Measurements from ENCODE around the gene SNRPD1.
"Not testable (repeated sequence)": the region's sequence is repeated elsewhere in the genome, so short reads cannot be mapped to it uniquely, and the experiment has no call there.

SNRPD1 gene

DNA sequence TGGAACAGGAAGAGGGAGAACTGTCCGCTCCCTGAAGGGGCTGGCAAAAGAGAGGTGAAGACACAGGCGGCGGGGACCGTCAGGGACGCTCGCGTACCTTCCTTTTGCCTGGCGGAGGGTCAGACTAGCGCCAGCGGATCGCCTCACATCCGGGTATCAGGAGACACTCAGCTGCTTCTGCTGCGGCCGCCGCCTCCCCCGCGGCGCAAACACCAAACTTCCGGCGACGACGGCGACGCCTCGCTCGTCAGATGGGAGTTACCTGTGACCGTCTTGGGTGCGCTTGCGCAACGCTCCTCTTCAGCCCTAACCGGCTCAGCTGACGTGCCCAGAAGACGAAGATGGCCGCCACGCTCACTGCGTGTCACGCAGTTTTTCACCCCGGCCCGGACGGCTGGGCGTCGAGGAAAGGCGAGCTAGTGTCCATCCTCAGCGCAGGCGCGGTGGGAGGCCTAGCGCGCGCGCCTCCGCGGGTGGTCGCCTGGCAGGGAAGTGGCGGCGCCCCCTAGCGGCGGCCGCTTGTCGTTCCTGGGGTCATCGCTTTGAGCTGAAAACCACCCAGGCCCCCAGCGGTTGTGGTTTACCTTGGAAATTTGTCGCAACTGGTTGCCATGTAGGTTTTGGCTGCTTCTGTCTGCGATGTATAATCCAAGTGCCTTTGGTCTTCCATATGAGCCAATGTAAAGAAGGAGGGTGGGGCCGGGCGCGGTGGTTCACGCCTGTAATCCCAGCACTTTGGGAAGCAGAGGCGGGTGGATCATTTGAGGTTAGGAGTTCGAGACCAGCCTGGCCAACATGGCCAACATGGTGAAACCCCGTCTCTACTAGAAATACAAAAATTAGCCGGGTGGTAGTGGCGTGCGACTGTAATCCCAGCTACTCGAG lies 11.3 kb upstream of the SNRPD1 start, which contains the start of gene ESCO1:
ESCO1 (minus strand) TSS at position 179 of the 885 bp plus-strand sequence. CDS start 25,861 bp downstream, outside the sequence.
- DNase-seq (ENCODE audit: low read depth, low spot score), result peak; percentile 96
- Histone ChIP-seq H3K36me3 (ENCODE audit: control insufficient read depth, insufficient read depth, low read length) (no peaks in the 10 kb centered on the region), H3K4me1 (ENCODE audit: control insufficient read depth, insufficient read depth, low read length) (no peaks in the 10 kb centered on the region; the same call in 1 of the 2 replicates), H3K27me3 (ENCODE audit: control insufficient read depth, insufficient read depth, low read length) (no peaks in the 10 kb centered on the region), H3K9me3 (ENCODE audit: control insufficient read depth, insufficient read depth, low read length) (no peaks in the 10 kb centered on the region), H3K27ac (ENCODE audit: low read length) (no peak within 1 kb of the TSS), H3K4me3 (ENCODE audit: low read length) (peak within 1 kb of the TSS; percentile 78)
- no CpG with 5 or more reads among the region's 74 CpGs for WGBS (ENCODE audit: insufficient coverage, insufficient read length)

DNA sequence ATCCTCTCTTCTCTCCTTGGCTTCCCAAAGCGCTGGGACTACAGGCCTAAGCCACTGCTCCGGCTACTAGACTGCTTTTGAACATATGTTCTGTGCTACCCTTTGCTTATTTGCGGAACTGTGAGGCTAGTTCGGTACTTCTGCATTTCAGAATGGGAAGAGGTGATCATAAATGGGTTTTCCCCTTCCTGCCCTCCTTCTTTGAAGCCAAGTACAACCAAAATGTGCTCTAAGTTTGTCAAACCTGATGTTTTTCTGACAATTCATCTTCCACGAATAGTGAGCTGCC lies 9.9 kb upstream of the SNRPD1 start:
- no peaks in the 10 kb centered on the region for H3K9me3 ChIP-seq (ENCODE audit: control insufficient read depth, insufficient read depth, low read length)
- no peak overlapping the region for H3K27ac ChIP-seq (ENCODE audit: low read length)
- no CpG with 5 or more reads among the region's 5 CpGs for WGBS (ENCODE audit: insufficient coverage, insufficient read length)
- H3K4me1 ChIP-seq (ENCODE audit: control insufficient read depth, insufficient read depth, low read length), result no peaks in the 10 kb centered on the region; the same call in 1 of the 2 replicates
- H3K36me3 ChIP-seq (ENCODE audit: control insufficient read depth, insufficient read depth, low read length), result no peaks in the 10 kb centered on the region
- no peak overlapping the region for H3K4me3 ChIP-seq (ENCODE audit: low read length)
- DNase-seq (ENCODE audit: low read depth, low spot score), result no peak
- no peaks in the 10 kb centered on the region for H3K27me3 ChIP-seq (ENCODE audit: control insufficient read depth, insufficient read depth, low read length)

GRCh38 chr18:21604671-21605070 lies 7.4 kb upstream of the SNRPD1 start:
- WGBS (ENCODE audit: insufficient coverage, insufficient read length), result no CpG with 5 or more reads among the region's 2 CpGs
- Histone ChIP-seq H3K27me3 (ENCODE audit: control insufficient read depth, insufficient read depth, low read length) (no peaks in the 10 kb centered on the region), H3K36me3 (ENCODE audit: control insufficient read depth, insufficient read depth, low read length) (no peaks in the 10 kb centered on the region), H3K27ac (ENCODE audit: low read length) (no peak overlapping the region), H3K4me1 (ENCODE audit: control insufficient read depth, insufficient read depth, low read length) (no peaks in the 10 kb centered on the region), H3K9me3 (ENCODE audit: control insufficient read depth, insufficient read depth, low read length) (no peaks in the 10 kb centered on the region), H3K4me3 (ENCODE audit: low read length) (no peak overlapping the region)
- DNase-seq (ENCODE audit: low read depth, low spot score), result no peak

DNA sequence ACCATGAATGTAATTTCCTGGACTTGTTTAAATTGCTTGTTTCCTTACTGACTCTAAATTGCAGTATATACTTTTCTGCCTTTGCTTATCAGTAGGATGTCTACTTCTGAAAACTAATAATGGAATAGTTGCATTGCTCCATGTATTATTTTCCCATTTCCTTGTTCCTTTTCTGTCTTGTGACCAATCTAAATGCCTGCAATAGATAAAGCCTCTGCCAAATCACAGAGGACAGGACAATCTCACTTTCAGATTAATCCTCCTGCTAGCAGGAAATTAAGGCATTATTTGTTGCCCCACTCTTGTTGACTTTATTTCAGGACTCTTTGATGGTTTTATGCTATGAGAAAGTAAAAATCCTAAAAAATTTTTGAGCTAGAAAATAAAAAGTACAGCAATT lies 6.9 kb upstream of the SNRPD1 start:
- no peak for DNase-seq (ENCODE audit: low read depth, low spot score)
- Histone ChIP-seq H3K9me3 (ENCODE audit: control insufficient read depth, insufficient read depth, low read length) (no peaks in the 10 kb centered on the region), H3K36me3 (ENCODE audit: control insufficient read depth, insufficient read depth, low read length) (no peaks in the 10 kb centered on the region), H3K4me1 (ENCODE audit: control insufficient read depth, insufficient read depth, low read length) (no peaks in the 10 kb centered on the region), H3K27ac (ENCODE audit: low read length) (no peak overlapping the region), H3K27me3 (ENCODE audit: control insufficient read depth, insufficient read depth, low read length) (no peaks in the 10 kb centered on the region), H3K4me3 (ENCODE audit: low read length) (no peak overlapping the region)

DNA sequence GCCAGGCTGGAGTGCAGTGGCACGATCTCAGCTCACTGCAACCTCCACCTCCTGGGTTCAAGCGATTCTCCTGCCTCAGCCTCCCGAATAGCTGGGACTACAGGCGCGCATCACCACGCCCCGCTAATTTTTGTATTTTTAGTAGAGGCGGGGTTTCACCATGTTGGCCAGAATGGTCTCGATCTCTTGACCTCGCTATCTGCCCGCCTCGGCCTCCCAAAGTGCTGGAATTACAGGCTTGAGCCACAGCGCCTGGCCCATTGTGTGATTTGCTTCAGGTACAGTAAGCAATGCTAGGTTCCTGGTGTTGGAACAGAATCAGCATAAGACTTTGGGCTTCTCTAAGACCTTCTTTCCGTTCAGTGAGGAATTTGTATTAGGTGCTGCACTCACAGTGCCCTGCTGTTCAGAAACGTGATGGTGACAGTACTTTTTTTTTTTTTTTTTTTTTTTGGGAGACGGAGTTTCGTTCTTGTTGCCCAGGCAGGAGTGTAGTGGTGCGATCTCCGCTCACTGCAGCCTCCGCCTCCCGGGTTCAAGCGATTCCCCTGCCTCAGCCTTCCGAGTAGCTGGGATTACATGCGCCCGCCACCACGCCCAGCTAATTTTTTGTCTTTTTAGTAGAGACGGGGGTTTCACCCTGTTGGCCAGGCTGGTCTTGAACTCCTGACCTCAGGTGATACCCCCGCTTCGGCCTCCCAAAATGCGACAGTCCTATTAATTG lies 551 bp upstream of the SNRPD1 start:
- H3K27ac ChIP-seq (ENCODE audit: low read length); DNase-seq (ENCODE audit: low read depth, low spot score); H3K27me3 ChIP-seq (ENCODE audit: control insufficient read depth, insufficient read depth, low read length); H3K4me1 ChIP-seq (ENCODE audit: control insufficient read depth, insufficient read depth, low read length); H3K36me3 ChIP-seq (ENCODE audit: control insufficient read depth, insufficient read depth, low read length); H3K9me3 ChIP-seq (ENCODE audit: control insufficient read depth, insufficient read depth, low read length); H3K4me3 ChIP-seq (ENCODE audit: low read length): not testable (repeated sequence)
- no CpG with 5 or more reads among the region's 30 CpGs for WGBS (ENCODE audit: insufficient coverage, insufficient read length)

DNA sequence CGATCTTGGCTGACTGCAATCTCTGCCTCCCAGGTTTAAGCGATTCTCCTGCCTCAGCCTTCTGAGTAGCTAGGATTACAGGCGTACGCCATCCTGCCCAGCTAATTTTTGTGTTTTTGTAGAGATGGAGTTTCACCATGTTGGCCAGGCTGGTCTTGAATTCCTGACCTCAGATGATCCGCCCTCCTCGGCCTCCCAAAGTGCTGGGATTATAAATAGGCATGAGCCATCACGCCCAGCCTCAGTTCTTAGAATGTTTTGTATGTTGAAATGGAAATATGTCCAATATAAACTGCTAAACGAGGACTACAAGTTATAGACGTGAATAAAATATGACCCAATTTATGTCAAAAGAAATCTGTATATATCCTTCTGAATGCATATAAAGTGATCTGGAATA lies 9.5 kb downstream of the SNRPD1 start:
- not testable (repeated sequence) for H3K27ac ChIP-seq (ENCODE audit: low read length); H3K4me3 ChIP-seq (ENCODE audit: low read length); H3K27me3 ChIP-seq (ENCODE audit: control insufficient read depth, insufficient read depth, low read length); H3K9me3 ChIP-seq (ENCODE audit: control insufficient read depth, insufficient read depth, low read length); DNase-seq (ENCODE audit: low read depth, low spot score); H3K36me3 ChIP-seq (ENCODE audit: control insufficient read depth, insufficient read depth, low read length); H3K4me1 ChIP-seq (ENCODE audit: control insufficient read depth, insufficient read depth, low read length)
- WGBS (ENCODE audit: insufficient coverage, insufficient read length), result no CpG with 5 or more reads among the region's 9 CpGs

- Histone ChIP-seq H3K36me3 (ENCODE audit: control insufficient read depth, insufficient read depth, low read length) (peaks cover 9% of the 10 kb centered on the region; the same call in 1 of the 2 replicates), H3K27me3 (ENCODE audit: control insufficient read depth, insufficient read depth, low read length) (no peaks in the 10 kb centered on the region), H3K4me1 (ENCODE audit: control insufficient read depth, insufficient read depth, low read length) (no peaks in the 10 kb centered on the region), H3K4me3 (ENCODE audit: low read length) (no peak overlapping the region), H3K9me3 (ENCODE audit: control insufficient read depth, insufficient read depth, low read length) (no peaks in the 10 kb centered on the region), H3K27ac (ENCODE audit: low read length) (no peak overlapping the region)
- no CpG with 5 or more reads among the region's 9 CpGs for WGBS (ENCODE audit: insufficient coverage, insufficient read length)
- DNase-seq (ENCODE audit: low read depth, low spot score), result no peak
Measured at GRCh38 chr18:21629089-21629832, 17.1 kb downstream of the SNRPD1 start.

DNA sequence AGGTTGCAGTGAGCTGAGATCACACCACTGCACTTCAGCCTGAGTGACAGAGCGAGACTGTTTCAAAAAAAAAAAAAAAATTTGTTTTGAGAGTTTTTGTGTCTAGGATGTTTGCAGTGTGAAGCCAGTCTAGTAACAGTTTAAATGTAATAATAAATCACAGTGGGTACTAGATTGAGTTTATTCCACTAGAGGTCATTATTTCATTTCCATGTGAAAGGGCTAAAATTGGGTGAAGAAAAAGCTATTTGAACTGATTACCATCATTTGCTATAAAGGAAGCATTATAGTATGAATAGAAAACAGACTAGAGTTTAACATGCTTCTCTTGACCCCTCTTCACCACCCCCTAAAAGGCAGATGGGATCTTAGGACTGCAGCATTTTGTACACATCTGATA lies 20.3 kb downstream of the SNRPD1 start:
- Histone ChIP-seq H3K4me3 (ENCODE audit: low read length) (no peak overlapping the region), H3K27me3 (ENCODE audit: control insufficient read depth, insufficient read depth, low read length) (no peaks in the 10 kb centered on the region), H3K4me1 (ENCODE audit: control insufficient read depth, insufficient read depth, low read length) (no peaks in the 10 kb centered on the region), H3K27ac (ENCODE audit: low read length) (no peak overlapping the region), H3K9me3 (ENCODE audit: control insufficient read depth, insufficient read depth, low read length) (no peaks in the 10 kb centered on the region), H3K36me3 (ENCODE audit: control insufficient read depth, insufficient read depth, low read length) (peaks cover 3% of the 10 kb centered on the region; the same call in 1 of the 2 replicates)
- DNase-seq (ENCODE audit: low read depth, low spot score), result no peak
- WGBS (ENCODE audit: insufficient coverage, insufficient read length), result no CpG with 5 or more reads among the region's 1 CpG

- Histone ChIP-seq H3K4me1 (ENCODE audit: control insufficient read depth, insufficient read depth, low read length) (no peaks in the 10 kb centered on the region), H3K4me3 (ENCODE audit: low read length) (no peak overlapping the region), H3K9me3 (ENCODE audit: control insufficient read depth, insufficient read depth, low read length) (no peaks in the 10 kb centered on the region), H3K27ac (ENCODE audit: low read length) (no peak overlapping the region), H3K36me3 (ENCODE audit: control insufficient read depth, insufficient read depth, low read length) (no peaks in the 10 kb centered on the region; the same call in 1 of the 2 replicates), H3K27me3 (ENCODE audit: control insufficient read depth, insufficient read depth, low read length) (no peaks in the 10 kb centered on the region)
- DNase-seq (ENCODE audit: low read depth, low spot score), result no peak
- WGBS (ENCODE audit: insufficient coverage, insufficient read length), result no CpG with 5 or more reads among the region's 4 CpGs
Measured at GRCh38 chr18:21634588-21635199, 22.6 kb downstream of the SNRPD1 start.

GRCh38 chr18:21636769-21637168 lies 24.7 kb downstream of the SNRPD1 start:
- H3K27ac ChIP-seq (ENCODE audit: low read length), result no peak overlapping the region
- no peaks in the 10 kb centered on the region for H3K27me3 ChIP-seq (ENCODE audit: control insufficient read depth, insufficient read depth, low read length)
- no peak for DNase-seq (ENCODE audit: low read depth, low spot score)
- H3K36me3 ChIP-seq (ENCODE audit: control insufficient read depth, insufficient read depth, low read length), result no peaks in the 10 kb centered on the region
- no CpG with 5 or more reads among the region's 13 CpGs for WGBS (ENCODE audit: insufficient coverage, insufficient read length)
- no peak overlapping the region for H3K4me3 ChIP-seq (ENCODE audit: low read length)
- H3K4me1 ChIP-seq (ENCODE audit: control insufficient read depth, insufficient read depth, low read length), result no peaks in the 10 kb centered on the region
- H3K9me3 ChIP-seq (ENCODE audit: control insufficient read depth, insufficient read depth, low read length), result no peaks in the 10 kb centered on the region
